Measurements from ENCODE around the gene PTPRM. TPM values are rescaled to one million over a fixed set of nuclear protein-coding genes. Genes with fewer than 3 reads are reported as not detected.
A peak's percentile ranks its signal among the peaks of the same experiment; 100 is the strongest.

PTPRM gene
- total and polyA plus RNA-seq, 4 donors = 61.1 to 146 (median 87.5) TPM

DNA sequence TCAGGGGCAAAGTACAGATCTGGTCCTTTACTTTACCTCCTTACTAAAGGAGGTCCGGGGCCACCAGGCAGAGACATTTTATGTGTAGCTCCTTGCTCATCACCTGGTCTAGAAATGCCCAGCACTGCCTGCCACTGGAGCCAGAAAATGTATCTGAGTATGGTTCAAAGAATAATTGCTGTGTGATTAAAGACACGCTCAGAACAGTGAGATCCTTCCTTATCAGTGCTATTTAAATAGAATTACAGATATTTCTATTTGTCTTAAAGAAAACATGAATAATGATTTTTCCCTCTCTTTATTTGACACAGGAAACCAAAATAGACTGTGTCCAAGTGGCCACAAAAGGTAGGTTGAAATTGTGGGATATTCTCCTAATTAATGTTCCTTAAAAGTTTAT lies 547.4 kb downstream of the PTPRM start:
- ATAC-seq (ENCODE audit: insufficient read depth, low FRiP score) = no peak

DNA sequence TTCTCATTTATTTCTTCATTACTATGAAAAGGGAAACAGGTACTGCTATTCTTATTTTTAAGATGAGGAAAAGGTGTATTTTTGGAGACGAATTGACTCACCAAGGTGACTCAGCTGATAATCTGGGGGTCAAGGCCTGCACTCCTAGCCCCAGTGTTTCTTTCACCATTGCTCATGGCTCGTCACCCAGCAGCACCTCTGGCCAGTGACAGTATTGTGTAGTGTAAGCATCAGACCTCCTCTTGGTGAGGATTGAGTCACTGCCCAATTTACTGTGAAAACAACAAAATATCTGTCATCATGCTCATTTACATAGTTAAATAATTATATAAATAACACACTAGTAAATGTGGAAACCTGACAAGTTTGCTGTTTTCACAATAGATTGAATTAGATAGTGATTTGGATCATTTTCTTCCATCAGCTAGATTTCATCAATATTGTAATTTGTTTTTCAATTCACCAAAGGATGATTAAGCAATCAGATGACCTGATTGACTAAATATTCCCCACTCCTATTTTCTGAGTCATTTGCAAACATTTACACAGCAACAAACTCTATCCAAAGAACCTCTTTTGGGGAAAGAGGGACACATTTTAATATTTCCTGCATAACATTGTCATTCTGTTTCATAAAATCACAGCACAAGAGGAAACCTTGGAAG lies 549.4 kb downstream of the PTPRM start:
- Histone ChIP-seq H3K36me3 (ENCODE audit: control insufficient read depth in 4 of 4, insufficient read depth in 4 of 4, low read length in 4 of 4) (no peaks in the 10 kb centered on the region), H3K4me3 (no peak overlapping the region), H3K9ac (ENCODE audit: insufficient read depth in 1 of 2, low read length in 2 of 2) (no peak overlapping the region), H3K27ac (ENCODE audit: low read depth in 1 of 2, low read length in 1 of 2) (peak overlapping the region in 1 of 2 donors; percentile 29), H3K27me3 (ENCODE audit: control insufficient read depth in 3 of 3, insufficient read depth in 3 of 3, low read length in 2 of 3) (no peaks in the 10 kb centered on the region), H3K9me3 (ENCODE audit: control insufficient read depth in 4 of 4, insufficient read depth in 3 of 4, low read length in 3 of 4) (no peaks in the 10 kb centered on the region), H3K4me1 (ENCODE audit: control insufficient read depth in 5 of 5, insufficient read depth in 5 of 5, low read length in 5 of 5) (peaks cover 0 to 12% (median 0%) of the 10 kb centered on the region in 5 donors)
- TF ChIP-seq, protein P1, sequence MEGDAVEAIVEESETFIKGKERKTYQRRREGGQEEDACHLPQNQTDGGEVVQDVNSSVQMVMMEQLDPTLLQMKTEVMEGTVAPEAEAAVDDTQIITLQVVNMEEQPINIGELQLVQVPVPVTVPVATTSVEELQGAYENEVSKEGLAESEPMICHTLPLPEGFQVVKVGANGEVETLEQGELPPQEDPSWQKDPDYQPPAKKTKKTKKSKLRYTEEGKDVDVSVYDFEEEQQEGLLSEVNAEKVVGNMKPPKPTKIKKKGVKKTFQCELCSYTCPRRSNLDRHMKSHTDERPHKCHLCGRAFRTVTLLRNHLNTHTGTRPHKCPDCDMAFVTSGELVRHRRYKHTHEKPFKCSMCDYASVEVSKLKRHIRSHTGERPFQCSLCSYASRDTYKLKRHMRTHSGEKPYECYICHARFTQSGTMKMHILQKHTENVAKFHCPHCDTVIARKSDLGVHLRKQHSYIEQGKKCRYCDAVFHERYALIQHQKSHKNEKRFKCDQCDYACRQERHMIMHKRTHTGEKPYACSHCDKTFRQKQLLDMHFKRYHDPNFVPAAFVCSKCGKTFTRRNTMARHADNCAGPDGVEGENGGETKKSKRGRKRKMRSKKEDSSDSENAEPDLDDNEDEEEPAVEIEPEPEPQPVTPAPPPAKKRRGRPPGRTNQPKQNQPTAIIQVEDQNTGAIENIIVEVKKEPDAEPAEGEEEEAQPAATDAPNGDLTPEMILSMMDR (IDR thresholded peaks at IDR 0.05; ENCODE audit: control extremely low read depth, extremely low read depth) = no peak
- DNase-seq (no peak), ATAC-seq (ENCODE audit: insufficient read depth, low FRiP score) (no peak)
- WGBS, 2 donors = 78 to 96% methylated on average over 2 of the region's 2 CpGs

More for the DNA sequence above, 547.4 kb downstream of the PTPRM start:
- no peak for DNase-seq
- no peaks in the 10 kb centered on the region for H3K27me3 ChIP-seq (ENCODE audit: control insufficient read depth in 3 of 3, insufficient read depth in 3 of 3, low read length in 2 of 3)
- peaks cover 0 to 12% (median 0%) of the 10 kb centered on the region in 5 donors for H3K4me1 ChIP-seq (ENCODE audit: control insufficient read depth in 5 of 5, insufficient read depth in 5 of 5, low read length in 5 of 5)
- no peaks in the 10 kb centered on the region for H3K36me3 ChIP-seq (ENCODE audit: control insufficient read depth in 4 of 4, insufficient read depth in 4 of 4, low read length in 4 of 4)
- TF ChIP-seq, protein P1 (IDR thresholded peaks at IDR 0.05; ENCODE audit: control extremely low read depth, extremely low read depth) = no peak
- WGBS, 2 donors = 88 to 94% methylated on average over 2 of the region's 2 CpGs
- H3K9me3 ChIP-seq (ENCODE audit: control insufficient read depth in 4 of 4, insufficient read depth in 3 of 4, low read length in 3 of 4) = no peaks in the 10 kb centered on the region
- H3K9ac ChIP-seq (ENCODE audit: insufficient read depth in 1 of 2, low read length in 2 of 2) = no peak overlapping the region
- H3K4me3 ChIP-seq = no peak overlapping the region
- no peak overlapping the region for H3K27ac ChIP-seq (ENCODE audit: low read depth in 1 of 2, low read length in 1 of 2)

DNA sequence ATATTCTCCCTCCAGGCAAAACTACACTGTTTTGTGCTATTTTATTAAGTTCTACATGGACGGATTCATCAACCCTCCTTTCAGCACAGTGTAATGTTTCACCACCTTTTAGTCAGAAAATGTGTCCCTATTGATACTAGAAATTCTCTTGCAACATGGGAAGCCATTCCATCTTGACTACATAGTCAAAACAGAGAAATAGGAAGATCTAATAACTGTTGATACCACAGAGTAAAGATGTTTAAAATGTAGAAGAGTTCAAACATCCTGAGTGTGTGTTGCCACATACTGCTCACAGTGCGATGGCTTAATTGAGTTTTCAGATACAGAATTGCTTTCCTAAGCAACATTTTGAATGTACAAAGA lies 549.9 kb downstream of the PTPRM start:
- DNase-seq (no peak), ATAC-seq (ENCODE audit: insufficient read depth, low FRiP score) (no peak)
- Histone ChIP-seq H3K36me3 (ENCODE audit: control insufficient read depth in 4 of 4, insufficient read depth in 4 of 4, low read length in 4 of 4) (peaks cover 0 to 1% (median 0%) of the 10 kb centered on the region in 4 donors), H3K9ac (ENCODE audit: insufficient read depth in 1 of 2, low read length in 2 of 2) (no peak overlapping the region), H3K27ac (ENCODE audit: low read depth in 1 of 2, low read length in 1 of 2) (no peak overlapping the region), H3K4me1 (ENCODE audit: control insufficient read depth in 5 of 5, insufficient read depth in 5 of 5, low read length in 5 of 5) (peaks cover 0 to 12% (median 0%) of the 10 kb centered on the region in 5 donors), H3K27me3 (ENCODE audit: control insufficient read depth in 3 of 3, insufficient read depth in 3 of 3, low read length in 2 of 3) (no peaks in the 10 kb centered on the region), H3K9me3 (ENCODE audit: control insufficient read depth in 4 of 4, insufficient read depth in 3 of 4, low read length in 3 of 4) (no peaks in the 10 kb centered on the region), H3K4me3 (no peak overlapping the region)
- TF ChIP-seq, protein P1 (IDR thresholded peaks at IDR 0.05; ENCODE audit: control extremely low read depth, extremely low read depth) = no peak
- 85 to 86% methylated on average over 2 of the region's 2 CpGs for WGBS, 2 donors

DNA sequence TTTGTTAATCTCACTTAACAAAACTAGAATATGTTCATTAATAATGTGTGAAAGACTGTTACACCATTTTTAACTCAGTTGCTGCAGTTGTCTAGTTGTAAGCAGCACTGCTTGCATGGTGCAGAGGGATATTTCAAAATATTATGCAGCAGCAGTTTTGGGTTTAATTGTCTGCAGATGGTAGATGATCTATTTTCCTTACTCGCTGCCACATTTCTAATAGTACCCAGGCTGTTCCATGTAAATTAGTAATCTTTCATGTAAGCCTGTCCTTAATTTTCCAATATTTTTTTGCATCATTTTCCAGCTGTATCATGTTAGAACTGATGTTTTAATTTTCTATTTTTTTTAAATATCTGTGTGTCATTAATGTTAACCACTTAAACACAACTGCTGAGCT lies 554.0 kb downstream of the PTPRM start:
- H3K4me1 ChIP-seq (ENCODE audit: control insufficient read depth in 5 of 5, insufficient read depth in 5 of 5, low read length in 5 of 5) = peaks cover 0 to 2% (median 0%) of the 10 kb centered on the region in 5 donors
- WGBS, 2 donors = 90 to 97% methylated on average over 1 of the region's 1 CpG
- H3K4me3 ChIP-seq = no peak overlapping the region
- ATAC-seq (ENCODE audit: insufficient read depth, low FRiP score) (no peak), DNase-seq (no peak)
- no peak overlapping the region for H3K27ac ChIP-seq (ENCODE audit: low read depth in 1 of 2, low read length in 1 of 2)
- H3K36me3 ChIP-seq (ENCODE audit: control insufficient read depth in 4 of 4, insufficient read depth in 4 of 4, low read length in 4 of 4) = peaks cover 0 to 4% (median 0%) of the 10 kb centered on the region in 4 donors
- H3K27me3 ChIP-seq (ENCODE audit: control insufficient read depth in 3 of 3, insufficient read depth in 3 of 3, low read length in 2 of 3) = no peaks in the 10 kb centered on the region
- TF ChIP-seq, protein P1 (IDR thresholded peaks at IDR 0.05; ENCODE audit: control extremely low read depth, extremely low read depth) = no peak
- no peaks in the 10 kb centered on the region for H3K9me3 ChIP-seq (ENCODE audit: control insufficient read depth in 4 of 4, insufficient read depth in 3 of 4, low read length in 3 of 4)
- no peak overlapping the region for H3K9ac ChIP-seq (ENCODE audit: insufficient read depth in 1 of 2, low read length in 2 of 2)

Measured in lung (tissue), 12 donors.